KBM-7 (cell line): ENCODE data around the gene SLC16A11.

ENCODE experiments used
- DNase-seq: peaks from one replicate; pipeline ENCODE4 v3.0.0-alpha.2; 2015
- in situ Hi-C: fragments of 300-500 bp; cut with MboI; formaldehyde crosslinking; loops from 2 replicates; pipeline ENCODE4 v1.14.3; 2020; ENCODE audit warnings: low sequenced_read_pairs, low pct_unique_long_range_greater_than_20kb, mixed read lengths

The SLC16A11 gene

GRCh38 chr17:7017827-7018200, 26.1 kb downstream of the SLC16A11 start:
- in situ Hi-C loops: no loop called here
- no peak for DNase-seq

GRCh38 chr17:7016886-7017826, 26.7 kb downstream of the SLC16A11 start:
- in situ Hi-C loops: no loop called here
- DNase-seq: no peak

DNA sequence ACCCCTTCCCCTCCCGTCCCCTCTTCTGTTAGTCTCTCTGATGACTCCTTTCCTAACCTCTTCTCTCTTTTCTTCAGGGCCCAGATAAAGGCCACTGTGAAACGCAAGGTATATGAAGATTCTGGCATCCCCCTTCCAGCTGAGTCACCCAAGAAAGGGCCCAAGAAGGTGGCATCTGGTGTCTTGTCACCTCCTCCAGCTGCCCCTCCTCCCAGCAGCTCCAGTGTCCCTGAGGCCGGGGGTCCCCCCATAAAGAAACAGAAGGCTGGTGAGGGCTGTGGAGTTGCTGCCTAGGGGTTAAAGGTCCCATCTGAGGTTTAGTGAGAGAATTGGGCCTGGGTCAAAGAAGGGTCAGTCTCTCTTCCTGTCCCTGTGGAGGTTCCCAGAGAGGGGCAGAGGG, 27.5 kb downstream of the SLC16A11 start:
- no peak for DNase-seq
- in situ Hi-C loops: no loop called here

- in situ Hi-C loops: no loop called here
These were observed 28.6 kb downstream of the SLC16A11 start for GRCh38 chr17:7014995-7015958.

GRCh38 chr17:7014261-7014994, 29.5 kb downstream of the SLC16A11 start:
- DNase-seq: peak; percentile 96
- in situ Hi-C loops: no loop called here

More at GRCh38 chr17:7014995-7015958, 28.6 kb downstream of the SLC16A11 start:
- DNase-seq: peak; percentile 66

- in situ Hi-C loops: no loop called here
- DNase-seq: no peak
These were observed 32.0 kb downstream of the SLC16A11 start for GRCh38 chr17:7011942-7012254.

- no peak for DNase-seq
- in situ Hi-C loops: no loop called here
These were observed 32.5 kb downstream of the SLC16A11 start for GRCh38 chr17:7011415-7011814.

DNA sequence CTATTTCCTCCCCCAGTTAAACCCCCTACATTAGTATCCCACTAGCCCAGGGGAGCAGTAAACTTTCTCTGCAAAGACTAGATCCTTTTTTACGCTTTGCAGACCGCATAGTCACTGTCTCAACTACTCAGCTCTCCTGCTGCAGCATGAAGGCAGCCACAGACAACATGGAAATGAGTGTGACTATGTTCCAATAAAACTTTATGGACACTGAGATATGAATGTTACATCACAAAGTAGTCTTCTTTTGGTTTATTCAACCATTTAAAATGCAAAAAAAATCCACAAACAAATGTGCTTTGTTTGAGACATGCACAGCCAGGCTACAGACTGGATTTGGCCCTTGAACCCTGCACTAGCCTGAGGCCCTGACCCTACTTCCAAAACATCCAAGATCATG, 33.4 kb downstream of the SLC16A11 start:
- in situ Hi-C loops: no loop called here
- DNase-seq: no peak

GRCh38 chr17:7007143-7007542, 36.7 kb downstream of the SLC16A11 start:
- no peak for DNase-seq
- in situ Hi-C loops: loop anchor here (10.0 kb wide), 1 partner anchor 92 kb away; no protein-coding TSS in a partner anchor

GRCh38 chr17:7005716-7006115, 38.2 kb downstream of the SLC16A11 start:
- in situ Hi-C loops: loop anchor here (10.0 kb wide), 1 partner anchor 91 kb away; no protein-coding TSS in a partner anchor
- no peak for DNase-seq

GRCh38 chr17:7004398-7005253, 39.3 kb downstream of the SLC16A11 start:
- peak; percentile 88 for DNase-seq
- in situ Hi-C loops: loop anchor here (10.0 kb wide), 1 partner anchor 90 kb away; no protein-coding TSS in a partner anchor

DNA sequence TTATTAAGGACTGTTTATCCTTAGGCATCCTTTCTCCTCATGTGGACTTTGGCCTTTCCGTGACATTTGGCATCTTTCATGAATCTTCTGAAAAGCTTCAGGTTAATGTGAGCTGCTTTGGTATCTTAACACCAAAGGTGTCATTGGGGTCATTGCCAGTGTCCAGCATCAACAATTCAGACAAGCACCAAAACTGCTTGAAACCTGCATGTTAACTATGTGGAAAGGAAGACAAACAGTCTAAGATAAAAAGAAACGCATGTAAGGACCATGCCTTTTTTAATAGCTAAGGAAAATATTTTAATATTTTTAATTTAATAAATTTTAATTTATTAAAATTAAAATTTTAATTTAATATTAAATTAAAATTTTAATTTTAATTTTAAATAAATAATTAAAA, 40.1 kb downstream of the SLC16A11 start:
- in situ Hi-C loops: loop anchor here (10.0 kb wide), 1 partner anchor 89 kb away; no protein-coding TSS in a partner anchor
- DNase-seq: no peak

DNA sequence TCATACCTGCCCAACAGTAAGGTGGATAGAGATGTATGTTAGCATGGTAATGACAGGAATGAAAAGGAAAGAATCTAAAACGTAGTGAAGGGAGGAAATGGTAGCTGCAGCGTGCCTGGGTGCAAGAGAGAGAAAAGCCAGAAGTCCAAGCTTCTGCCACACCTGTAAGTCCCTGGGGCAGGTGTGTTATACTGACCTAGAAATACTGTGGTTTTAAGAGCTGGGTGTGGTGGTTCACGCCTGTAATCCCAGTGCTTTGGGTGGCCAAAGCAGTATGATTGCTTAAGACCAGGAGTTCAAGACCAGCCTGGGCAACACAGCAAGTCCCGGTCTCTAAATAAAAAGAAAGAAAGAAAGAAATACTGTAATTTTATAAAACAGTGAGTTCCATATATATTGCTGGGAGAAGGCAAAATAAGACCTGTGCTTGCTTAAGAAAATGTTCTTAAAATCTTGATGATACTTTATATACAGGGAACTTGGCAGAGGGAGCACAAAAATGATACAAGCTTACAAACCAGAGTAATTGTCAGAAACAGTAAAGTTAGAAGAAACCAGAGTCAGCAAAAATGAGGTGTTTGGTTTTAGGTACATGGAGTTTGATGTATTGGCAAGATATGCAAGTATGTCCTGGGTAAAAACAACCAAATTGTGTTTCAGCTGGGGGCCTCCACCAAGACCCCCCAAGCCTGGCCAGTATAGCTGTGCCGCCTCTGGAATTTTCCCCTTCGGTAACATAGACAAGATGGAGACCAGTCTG, 41.4 kb downstream of the SLC16A11 start:
- in situ Hi-C loops: loop anchor here (10.0 kb wide), 1 partner anchor 88 kb away; no protein-coding TSS in a partner anchor

DNA sequence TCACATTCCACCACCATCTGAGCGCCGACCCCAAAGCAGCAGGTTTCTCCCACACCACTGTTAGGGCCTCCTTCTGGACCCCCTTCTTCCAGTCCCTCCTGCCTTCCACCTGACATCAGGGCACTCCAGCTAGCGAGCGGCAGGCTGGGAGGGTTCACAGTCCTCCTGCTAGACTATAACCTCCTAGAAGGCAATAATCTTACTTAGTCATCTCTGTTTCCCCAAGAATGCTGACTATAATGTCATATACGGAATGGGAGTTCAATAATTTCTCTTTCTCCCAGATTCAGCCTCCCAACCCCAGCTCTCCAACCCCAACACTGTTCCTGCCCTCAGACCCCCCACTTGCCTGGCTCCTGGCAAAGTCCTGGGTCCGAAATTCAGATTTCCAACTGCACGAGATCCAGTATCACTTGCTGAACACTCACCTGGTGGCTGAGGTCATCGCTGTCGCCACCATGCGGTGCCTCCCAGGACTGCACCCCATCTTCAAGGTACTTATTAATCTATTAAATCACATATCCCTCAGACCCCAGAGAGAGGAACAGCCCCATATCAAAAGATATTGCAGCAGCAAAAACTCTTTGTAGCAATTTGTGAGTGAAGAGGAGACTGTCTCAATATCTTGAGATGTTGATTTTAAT, 42.5 kb downstream of the SLC16A11 start:
- in situ Hi-C loops: loop anchor here (10.0 kb wide), 1 partner anchor 87 kb away; no protein-coding TSS in a partner anchor
- DNase-seq: no peak

More for the DNA sequence above, 41.4 kb downstream of the SLC16A11 start:
- no peak for DNase-seq

DNA sequence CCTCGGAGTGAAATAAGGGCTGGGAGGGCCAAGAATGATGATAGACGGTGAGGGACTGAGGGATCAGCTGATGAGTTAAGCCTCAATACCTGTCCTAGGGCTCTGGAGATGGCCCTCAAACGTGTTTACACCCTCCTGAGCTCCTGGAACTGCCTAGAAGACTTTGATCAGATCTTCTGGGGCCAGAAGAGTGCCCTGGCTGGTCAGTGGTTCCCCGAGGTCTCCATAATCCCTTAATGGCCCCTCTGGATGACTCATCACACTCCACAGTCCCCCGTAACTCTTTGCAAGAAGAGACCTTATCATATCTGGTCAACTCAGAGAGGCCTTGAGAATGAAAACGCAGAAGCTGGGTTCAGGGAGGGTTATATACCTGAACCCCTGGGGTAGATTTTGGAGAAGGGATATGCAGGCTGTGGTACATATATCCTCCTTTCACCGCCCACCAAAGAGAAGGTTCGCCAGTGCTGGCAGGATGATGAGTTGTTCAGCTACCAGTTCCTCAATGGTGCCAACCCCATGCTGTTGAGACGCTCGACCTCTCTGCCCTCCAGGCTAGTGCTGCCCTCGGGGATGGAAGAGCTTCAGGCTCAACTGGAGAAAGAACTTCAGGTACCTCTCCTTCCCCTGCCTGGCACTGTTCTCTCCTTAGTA, 44.9 kb downstream of the SLC16A11 start:
- in situ Hi-C loops: no loop called here
- DNase-seq: no peak

DNA sequence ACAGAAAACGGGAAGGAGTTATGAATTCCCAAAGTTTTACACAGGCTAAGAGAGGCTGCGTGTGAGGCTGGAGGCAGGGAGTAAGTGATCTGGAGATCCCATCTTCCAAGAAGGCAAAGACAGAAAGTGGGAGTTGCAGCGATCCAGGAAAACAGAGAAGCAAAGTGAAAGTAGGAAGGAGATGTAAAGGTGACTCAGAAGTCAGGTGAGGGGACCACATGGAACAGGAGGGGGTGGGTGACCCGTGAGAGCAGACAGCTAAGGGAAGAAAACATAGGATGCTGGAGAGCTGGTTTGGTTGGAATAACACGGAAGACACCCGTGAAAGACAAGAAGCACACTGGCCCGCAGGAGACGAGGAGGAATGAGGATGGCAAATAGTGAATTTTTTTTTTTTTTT, 46.7 kb downstream of the SLC16A11 start:
- in situ Hi-C loops: no loop called here

More for the DNA sequence above, 46.7 kb downstream of the SLC16A11 start:
- DNase-seq: no peak
